GM20000 (cell line): Measurements from ENCODE around the gene SHROOM2.
A peak's percentile ranks its signal among the peaks of the same experiment; 100 is the strongest.

Experiments used
- DNase-seq: peaks from one replicate; pipeline ENCODE4 v3.0.0; 2012; ENCODE audit warnings: low spot score
- TF ChIP-seq, protein P1 (sequence below): IDR thresholded peaks from 2 replicates; pipeline ENCODE4 v1.5.1; 2012; ENCODE audit warnings: mild to moderate bottlenecking, control low read depth; ENCODE audit errors: extremely low read depth, missing control alignments

The SHROOM2 gene

DNA sequence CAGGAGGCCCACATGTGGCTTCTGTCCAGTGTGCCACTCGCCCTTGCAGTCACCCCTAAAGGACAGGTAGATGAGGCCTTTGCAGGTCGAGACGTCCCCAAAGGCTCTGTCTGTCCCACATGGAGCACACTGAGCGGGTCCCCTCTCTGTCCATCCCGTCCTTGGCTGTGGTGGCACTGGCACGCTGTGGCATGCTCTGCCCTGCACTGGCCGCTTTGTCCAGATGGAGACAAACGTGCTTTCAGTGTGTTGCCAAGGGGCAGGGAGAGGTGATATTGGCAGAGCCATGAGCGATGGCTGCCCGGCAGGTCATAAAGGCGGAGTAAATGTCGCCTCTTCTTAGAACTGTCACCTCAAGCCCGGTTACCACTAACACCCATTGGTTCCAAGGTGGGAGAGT, 94.0 kb downstream of the SHROOM2 start:
- TF ChIP-seq, protein P1, sequence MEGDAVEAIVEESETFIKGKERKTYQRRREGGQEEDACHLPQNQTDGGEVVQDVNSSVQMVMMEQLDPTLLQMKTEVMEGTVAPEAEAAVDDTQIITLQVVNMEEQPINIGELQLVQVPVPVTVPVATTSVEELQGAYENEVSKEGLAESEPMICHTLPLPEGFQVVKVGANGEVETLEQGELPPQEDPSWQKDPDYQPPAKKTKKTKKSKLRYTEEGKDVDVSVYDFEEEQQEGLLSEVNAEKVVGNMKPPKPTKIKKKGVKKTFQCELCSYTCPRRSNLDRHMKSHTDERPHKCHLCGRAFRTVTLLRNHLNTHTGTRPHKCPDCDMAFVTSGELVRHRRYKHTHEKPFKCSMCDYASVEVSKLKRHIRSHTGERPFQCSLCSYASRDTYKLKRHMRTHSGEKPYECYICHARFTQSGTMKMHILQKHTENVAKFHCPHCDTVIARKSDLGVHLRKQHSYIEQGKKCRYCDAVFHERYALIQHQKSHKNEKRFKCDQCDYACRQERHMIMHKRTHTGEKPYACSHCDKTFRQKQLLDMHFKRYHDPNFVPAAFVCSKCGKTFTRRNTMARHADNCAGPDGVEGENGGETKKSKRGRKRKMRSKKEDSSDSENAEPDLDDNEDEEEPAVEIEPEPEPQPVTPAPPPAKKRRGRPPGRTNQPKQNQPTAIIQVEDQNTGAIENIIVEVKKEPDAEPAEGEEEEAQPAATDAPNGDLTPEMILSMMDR = no peak
- no peak for DNase-seq

DNA sequence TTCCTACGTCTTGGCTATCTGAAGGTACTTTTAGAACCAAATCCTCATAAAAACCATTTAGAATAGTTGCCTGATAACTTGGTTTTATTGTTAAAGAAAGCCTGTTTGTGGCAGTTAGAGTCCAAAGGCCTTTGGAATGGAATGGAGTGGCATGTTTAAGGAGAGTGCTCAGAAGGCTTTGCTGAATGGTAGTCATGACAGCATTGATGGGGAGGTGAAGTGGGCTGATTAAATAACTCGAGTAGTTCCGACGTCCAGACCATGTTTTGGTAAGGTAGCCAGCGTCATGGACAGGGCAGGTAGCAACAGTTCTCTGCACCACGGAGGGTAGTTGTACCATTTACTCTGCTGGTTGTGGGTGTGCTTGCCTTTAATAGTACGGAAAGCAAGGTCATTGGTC, 94.6 kb downstream of the SHROOM2 start:
- TF ChIP-seq, protein P1 = no peak
- DNase-seq = no peak

DNA sequence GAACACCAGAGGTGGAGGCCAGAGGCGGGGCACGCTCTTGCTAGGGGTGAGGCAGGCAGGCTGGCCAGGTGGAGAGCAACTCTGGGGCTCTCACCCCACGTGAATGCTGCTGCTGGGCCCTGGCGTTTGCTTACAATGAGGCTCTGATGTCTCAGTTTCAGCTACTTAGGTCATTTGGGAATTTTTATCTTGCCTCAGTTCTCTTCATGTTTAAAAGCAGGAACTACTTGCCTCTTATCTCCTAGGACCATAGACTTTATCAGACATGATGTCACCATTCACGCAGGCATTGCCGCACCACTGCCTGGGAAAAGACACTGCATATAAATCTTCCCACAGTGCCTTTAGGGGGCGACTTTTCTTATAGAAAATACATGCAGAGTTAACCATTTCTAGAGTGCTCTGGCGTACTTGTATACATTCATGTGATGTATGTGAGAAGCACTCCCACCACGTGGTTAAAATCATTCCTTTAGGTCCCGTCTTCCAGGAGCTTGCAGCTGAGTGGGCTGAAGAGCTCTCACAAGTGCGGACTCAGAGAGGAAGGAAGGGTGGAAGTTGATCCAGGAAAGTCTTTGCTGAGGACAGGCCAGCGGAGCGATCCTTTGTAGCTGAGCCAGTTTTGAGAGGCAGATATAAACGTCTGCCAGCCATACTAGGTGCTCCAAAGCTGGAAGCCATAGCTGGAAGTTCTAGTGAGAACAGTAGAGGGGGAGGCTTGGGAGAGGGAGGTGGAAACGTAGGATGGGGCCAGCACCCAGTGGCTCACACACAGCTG, 96.6 kb downstream of the SHROOM2 start:
- TF ChIP-seq, protein P1 = no peak
- DNase-seq = no peak

DNA sequence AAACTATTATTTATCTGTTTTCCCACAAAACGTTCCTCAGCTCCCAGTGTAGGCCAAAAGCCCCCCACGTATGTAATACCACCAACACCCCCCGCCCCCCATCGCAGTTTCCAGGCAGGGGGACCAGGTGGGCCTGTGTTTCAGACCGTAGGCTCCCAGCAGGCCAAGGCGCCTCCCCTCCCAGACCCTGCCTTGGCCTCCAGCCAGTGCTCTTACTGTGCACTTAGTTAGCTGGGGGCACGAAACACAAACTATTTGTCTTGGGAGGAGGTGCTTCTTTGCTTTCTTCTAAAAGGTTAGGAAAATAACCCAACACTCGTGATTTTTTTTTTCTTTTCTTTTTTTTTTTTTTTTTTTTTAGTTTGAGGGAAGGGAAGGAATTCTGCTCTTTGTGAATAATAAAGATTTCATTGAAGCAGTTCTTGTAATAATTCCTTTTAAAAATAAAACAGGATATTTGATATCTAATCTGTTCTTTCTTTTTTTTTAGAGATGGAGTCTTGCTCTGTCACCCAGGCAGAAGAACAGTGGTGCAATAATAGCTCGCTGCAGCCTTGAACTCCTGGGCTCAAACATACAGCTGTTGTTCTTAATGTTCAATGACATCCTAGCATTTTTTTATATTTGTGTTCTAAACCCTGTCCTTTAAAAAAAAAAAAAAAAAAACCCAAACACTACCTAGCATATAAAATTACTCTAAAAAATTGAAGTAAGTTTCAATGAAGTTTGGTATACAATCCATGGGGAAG, 98.0 kb downstream of the SHROOM2 start:
- TF ChIP-seq, protein P1 = no peak
- DNase-seq = no peak

DNA sequence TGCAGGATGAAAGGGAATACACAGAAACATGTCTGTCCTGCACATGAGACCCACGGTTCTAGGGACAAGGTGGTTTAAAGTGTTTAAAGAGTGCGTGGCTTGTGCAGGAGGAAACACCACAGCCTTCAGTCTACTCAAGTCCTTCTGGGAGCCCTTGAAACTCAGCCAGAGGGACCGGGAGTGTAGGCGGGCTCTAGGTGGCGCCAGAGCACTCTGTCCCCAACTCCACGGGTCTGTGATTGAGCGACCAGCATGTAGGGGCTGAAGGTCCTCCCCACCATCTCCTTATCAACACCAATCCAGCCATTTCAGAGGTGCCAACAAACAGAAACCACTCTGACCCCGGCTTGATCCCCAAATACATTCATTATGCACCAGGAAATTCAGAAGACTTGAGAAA, 98.9 kb downstream of the SHROOM2 start:
- TF ChIP-seq, protein P1 = peak; percentile 57
- DNase-seq = peak; percentile 74

DNA sequence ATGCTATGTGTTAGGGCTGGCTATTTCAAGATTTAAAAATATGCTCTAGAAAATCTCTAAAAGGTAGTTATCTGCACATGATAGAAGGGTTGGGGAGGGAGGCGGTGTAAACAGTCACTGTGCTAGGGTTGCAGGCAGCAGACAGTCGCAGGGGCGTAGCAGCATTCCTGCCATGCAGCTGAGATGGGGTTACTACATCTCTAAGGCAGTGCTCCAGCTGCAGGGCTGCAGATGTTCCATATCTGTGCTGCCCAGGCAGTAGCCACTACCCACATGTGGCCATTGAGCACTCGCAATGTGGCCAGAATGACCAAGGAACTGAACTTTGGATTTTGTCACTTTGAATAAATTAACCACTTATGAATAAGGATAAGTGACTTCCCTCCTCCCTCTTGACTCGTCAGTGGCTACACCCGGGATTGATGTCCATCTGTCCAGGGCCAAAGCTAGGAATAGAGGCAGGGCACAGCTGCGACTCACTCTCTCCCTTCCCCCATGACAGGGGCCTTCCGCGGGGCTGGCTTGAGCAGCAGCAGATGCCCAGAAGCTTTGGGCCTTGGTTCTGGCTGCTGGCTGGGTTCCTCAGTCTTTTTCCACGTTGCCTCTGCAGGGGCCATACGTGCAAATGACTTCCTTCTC, 101.5 kb downstream of the SHROOM2 start:
- DNase-seq = no peak
- TF ChIP-seq, protein P1 = no peak

DNA sequence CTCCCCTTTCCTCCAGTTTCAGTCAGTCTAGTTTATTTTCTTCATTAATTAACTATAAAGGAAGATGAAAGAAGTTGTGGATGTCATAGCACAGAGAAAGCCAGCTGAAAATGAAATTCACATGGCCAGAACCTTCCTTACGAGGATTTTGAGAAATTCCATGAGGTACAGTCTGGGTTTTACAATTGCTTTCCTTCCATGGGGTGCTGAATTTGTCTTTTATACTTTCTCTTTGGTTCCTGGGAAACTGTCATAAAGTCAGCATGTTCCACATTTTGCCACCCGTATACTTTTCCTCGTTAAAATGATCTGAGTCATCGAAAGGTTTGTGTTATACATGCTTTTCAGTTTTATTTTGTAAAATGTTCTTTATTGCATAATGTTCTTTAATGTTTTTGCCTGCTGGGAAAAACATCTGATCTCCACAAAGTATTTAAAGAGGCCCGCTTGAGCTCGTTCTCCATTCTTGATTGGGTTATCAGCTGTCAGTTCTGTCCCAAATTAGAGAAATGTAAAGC, 102.8 kb downstream of the SHROOM2 start:
- DNase-seq = no peak
- TF ChIP-seq, protein P1 = no peak
